Measurements from ENCODE around the gene PAX8.

Gene PAX8

GRCh38 chr2:113229795-113230194 lies 48.9 kb downstream of the PAX8 start:
- no peak overlapping the region for H4K91ac ChIP-seq (ENCODE audit: low read depth, low read length, poor library complexity)
- no peak overlapping the region for H3K18ac ChIP-seq (ENCODE audit: low read length)
- H3K27me3 ChIP-seq (ENCODE audit: control insufficient read depth in 3 of 3, insufficient read depth in 3 of 3, low read depth in 1 of 3, low read length in 3 of 3), result no peaks in the 10 kb centered on the region
- no peak overlapping the region for H3K9ac ChIP-seq (ENCODE audit: low read depth, low read length, poor library complexity)
- H3K4ac ChIP-seq (ENCODE audit: low read length), result no peak overlapping the region
- H2AK5ac ChIP-seq (ENCODE audit: low read depth, low read length), result no peak overlapping the region
- no peak overlapping the region for H3K4me3 ChIP-seq (ENCODE audit: low read length in 2 of 2)
- H2BK12ac ChIP-seq (ENCODE audit: low read length), result no peak overlapping the region
- H2BK5ac ChIP-seq (ENCODE audit: low read length), result no peak overlapping the region
- WGBS, 2 donors (ENCODE audit: extremely low coverage in 2 of 2, insufficient read length in 2 of 2, insufficient replicate concordance in 1 of 2), result no CpG with 5 or more reads among the region's 3 CpGs
- H2BK120ac ChIP-seq (ENCODE audit: low read depth, low read length), result no peak overlapping the region
- no peak overlapping the region for H3K4me2 ChIP-seq (ENCODE audit: insufficient read depth, low read length, poor library complexity, severe bottlenecking)
- no peak for DNase-seq (ENCODE audit: low spot score)
- H2BK15ac ChIP-seq (ENCODE audit: low read length), result no peak overlapping the region
- H3K9me3 ChIP-seq (replicated peaks in 1 of 2; ENCODE audit: control insufficient read depth in 2 of 2, insufficient read depth in 1 of 2, low read depth in 1 of 2, low read length in 2 of 2), result no peaks in the 10 kb centered on the region
- no peaks in the 10 kb centered on the region for H3K79me1 ChIP-seq (ENCODE audit: low read depth, low read length)
- no peaks in the 10 kb centered on the region for H3K36me3 ChIP-seq (replicated peaks in 1 of 2; ENCODE audit: control insufficient read depth in 2 of 2, insufficient read depth in 2 of 2, low read length in 2 of 2)
- H2AFZ ChIP-seq (ENCODE audit: low read length), result no peak overlapping the region
- H3K23ac ChIP-seq (ENCODE audit: low read depth, low read length, poor library complexity), result no peak overlapping the region
- no peak overlapping the region for H4K8ac ChIP-seq (ENCODE audit: low read depth, low read length)
- peaks cover 10 to 20% of the 10 kb centered on the region in 2 donors for H3K4me1 ChIP-seq (ENCODE audit: control insufficient read depth in 2 of 2, insufficient read depth in 1 of 2, low read depth in 1 of 2, low read length in 2 of 2)
- H3K27ac ChIP-seq (replicated peaks; ENCODE audit: low read length), result no peak overlapping the region
- H3K14ac ChIP-seq (ENCODE audit: low read length), result no peak overlapping the region

- no peak overlapping the region for H2BK5ac ChIP-seq (ENCODE audit: low read length)
- no peak overlapping the region for H2BK120ac ChIP-seq (ENCODE audit: low read depth, low read length)
- H3K9ac ChIP-seq (ENCODE audit: low read depth, low read length, poor library complexity), result no peak overlapping the region
- no peak overlapping the region for H2BK12ac ChIP-seq (ENCODE audit: low read length)
- H2AFZ ChIP-seq (ENCODE audit: low read length), result no peak overlapping the region
- no peak overlapping the region for H2BK15ac ChIP-seq (ENCODE audit: low read length)
- H3K14ac ChIP-seq (ENCODE audit: low read length), result no peak overlapping the region
- no peak overlapping the region for H3K4me2 ChIP-seq (ENCODE audit: insufficient read depth, low read length, poor library complexity, severe bottlenecking)
- H4K8ac ChIP-seq (ENCODE audit: low read depth, low read length), result no peak overlapping the region
- H3K4me1 ChIP-seq (ENCODE audit: control insufficient read depth in 2 of 2, insufficient read depth in 1 of 2, low read depth in 1 of 2, low read length in 2 of 2), result peaks cover 11 to 21% of the 10 kb centered on the region in 2 donors
- no peak overlapping the region for H3K18ac ChIP-seq (ENCODE audit: low read length)
- no peak overlapping the region for H3K4ac ChIP-seq (ENCODE audit: low read length)
- WGBS, 2 donors (ENCODE audit: extremely low coverage in 2 of 2, insufficient read length in 2 of 2, insufficient replicate concordance in 1 of 2), result no CpG with 5 or more reads among the region's 3 CpGs
- DNase-seq (ENCODE audit: low spot score), result no peak
- H3K27me3 ChIP-seq (ENCODE audit: control insufficient read depth in 3 of 3, insufficient read depth in 3 of 3, low read depth in 1 of 3, low read length in 3 of 3), result no peaks in the 10 kb centered on the region
- no peak overlapping the region for H3K23ac ChIP-seq (ENCODE audit: low read depth, low read length, poor library complexity)
- H2AK5ac ChIP-seq (ENCODE audit: low read depth, low read length), result no peak overlapping the region
- no peaks in the 10 kb centered on the region for H3K9me3 ChIP-seq (replicated peaks in 1 of 2; ENCODE audit: control insufficient read depth in 2 of 2, insufficient read depth in 1 of 2, low read depth in 1 of 2, low read length in 2 of 2)
- no peak overlapping the region for H3K27ac ChIP-seq (replicated peaks; ENCODE audit: low read length)
- no peaks in the 10 kb centered on the region for H3K79me1 ChIP-seq (ENCODE audit: low read depth, low read length)
- H3K36me3 ChIP-seq (replicated peaks in 1 of 2; ENCODE audit: control insufficient read depth in 2 of 2, insufficient read depth in 2 of 2, low read length in 2 of 2), result no peaks in the 10 kb centered on the region
- H3K4me3 ChIP-seq (ENCODE audit: low read length in 2 of 2), result no peak overlapping the region
- no peak overlapping the region for H4K91ac ChIP-seq (ENCODE audit: low read depth, low read length, poor library complexity)
Measured at GRCh38 chr2:113228991-113229716, 49.6 kb downstream of the PAX8 start.

- Histone ChIP-seq H3K4me3 (ENCODE audit: low read length in 2 of 2) (no peak overlapping the region), H4K91ac (ENCODE audit: low read depth, low read length, poor library complexity) (no peak overlapping the region), H3K9ac (ENCODE audit: low read depth, low read length, poor library complexity) (no peak overlapping the region), H3K4me2 (ENCODE audit: insufficient read depth, low read length, poor library complexity, severe bottlenecking) (no peak overlapping the region), H2BK5ac (ENCODE audit: low read length) (no peak overlapping the region), H3K4ac (ENCODE audit: low read length) (no peak overlapping the region), H3K23ac (ENCODE audit: low read depth, low read length, poor library complexity) (no peak overlapping the region), H4K8ac (ENCODE audit: low read depth, low read length) (no peak overlapping the region), H2BK120ac (ENCODE audit: low read depth, low read length) (no peak overlapping the region), H3K27me3 (ENCODE audit: control insufficient read depth in 3 of 3, insufficient read depth in 3 of 3, low read depth in 1 of 3, low read length in 3 of 3) (no peaks in the 10 kb centered on the region), H2AK5ac (ENCODE audit: low read depth, low read length) (no peak overlapping the region), H2AFZ (ENCODE audit: low read length) (no peak overlapping the region), H2BK15ac (ENCODE audit: low read length) (no peak overlapping the region), H3K4me1 (ENCODE audit: control insufficient read depth in 2 of 2, insufficient read depth in 1 of 2, low read depth in 1 of 2, low read length in 2 of 2) (peaks cover 11 to 21% of the 10 kb centered on the region in 2 donors), H3K9me3 (replicated peaks in 1 of 2; ENCODE audit: control insufficient read depth in 2 of 2, insufficient read depth in 1 of 2, low read depth in 1 of 2, low read length in 2 of 2) (no peaks in the 10 kb centered on the region), H3K14ac (ENCODE audit: low read length) (no peak overlapping the region), H3K27ac (replicated peaks; ENCODE audit: low read length) (no peak overlapping the region), H2BK12ac (ENCODE audit: low read length) (no peak overlapping the region), H3K18ac (ENCODE audit: low read length) (peak overlapping the region; percentile 0), H3K36me3 (replicated peaks in 1 of 2; ENCODE audit: control insufficient read depth in 2 of 2, insufficient read depth in 2 of 2, low read length in 2 of 2) (no peaks in the 10 kb centered on the region), H3K79me1 (ENCODE audit: low read depth, low read length) (no peaks in the 10 kb centered on the region)
- DNase-seq (ENCODE audit: low spot score), result no peak
- WGBS, 2 donors (ENCODE audit: extremely low coverage in 2 of 2, insufficient read length in 2 of 2, insufficient replicate concordance in 1 of 2), result no CpG with 5 or more reads among the region's 1 CpG
Measured at GRCh38 chr2:113228351-113228750, 50.4 kb downstream of the PAX8 start.

- no peak overlapping the region for H3K4me3 ChIP-seq (ENCODE audit: low read length in 2 of 2)
- peaks cover 11 to 20% of the 10 kb centered on the region in 2 donors for H3K4me1 ChIP-seq (ENCODE audit: control insufficient read depth in 2 of 2, insufficient read depth in 1 of 2, low read depth in 1 of 2, low read length in 2 of 2)
- no peak for DNase-seq (ENCODE audit: low spot score)
- H3K9ac ChIP-seq (ENCODE audit: low read depth, low read length, poor library complexity), result no peak overlapping the region
- peak overlapping the region; percentile 79 for H4K91ac ChIP-seq (ENCODE audit: low read depth, low read length, poor library complexity)
- WGBS, 2 donors (ENCODE audit: extremely low coverage in 2 of 2, insufficient read length in 2 of 2, insufficient replicate concordance in 1 of 2), result no CpG with 5 or more reads among the region's 3 CpGs
- no peak overlapping the region for H2BK12ac ChIP-seq (ENCODE audit: low read length)
- no peak overlapping the region for H3K4me2 ChIP-seq (ENCODE audit: insufficient read depth, low read length, poor library complexity, severe bottlenecking)
- no peaks in the 10 kb centered on the region for H3K79me1 ChIP-seq (ENCODE audit: low read depth, low read length)
- no peak overlapping the region for H3K4ac ChIP-seq (ENCODE audit: low read length)
- no peak overlapping the region for H2AK5ac ChIP-seq (ENCODE audit: low read depth, low read length)
- no peak overlapping the region for H2BK15ac ChIP-seq (ENCODE audit: low read length)
- H3K9me3 ChIP-seq (replicated peaks in 1 of 2; ENCODE audit: control insufficient read depth in 2 of 2, insufficient read depth in 1 of 2, low read depth in 1 of 2, low read length in 2 of 2), result no peaks in the 10 kb centered on the region
- H2BK5ac ChIP-seq (ENCODE audit: low read length), result no peak overlapping the region
- H3K27ac ChIP-seq (replicated peaks; ENCODE audit: low read length), result no peak overlapping the region
- H4K8ac ChIP-seq (ENCODE audit: low read depth, low read length), result no peak overlapping the region
- H3K27me3 ChIP-seq (ENCODE audit: control insufficient read depth in 3 of 3, insufficient read depth in 3 of 3, low read depth in 1 of 3, low read length in 3 of 3), result no peaks in the 10 kb centered on the region
- no peak overlapping the region for H2BK120ac ChIP-seq (ENCODE audit: low read depth, low read length)
- no peaks in the 10 kb centered on the region for H3K36me3 ChIP-seq (replicated peaks in 1 of 2; ENCODE audit: control insufficient read depth in 2 of 2, insufficient read depth in 2 of 2, low read length in 2 of 2)
- no peak overlapping the region for H3K23ac ChIP-seq (ENCODE audit: low read depth, low read length, poor library complexity)
- H3K18ac ChIP-seq (ENCODE audit: low read length), result no peak overlapping the region
- H3K14ac ChIP-seq (ENCODE audit: low read length), result no peak overlapping the region
- no peak overlapping the region for H2AFZ ChIP-seq (ENCODE audit: low read length)
Measured at GRCh38 chr2:113227698-113228097, 51.0 kb downstream of the PAX8 start.
